Loucy (cell line): Measurements from ENCODE around the gene BOC.

Source experiments
- H2AFZ ChIP-seq: fragments of 200-600 bp; sonication (generic); 2 replicates; pipeline ENCODE4 v1.6.0; 2016; ENCODE audit warnings: antibody characterized with exemption, mild to moderate bottlenecking, low read length, moderate library complexity
- H3F3A ChIP-seq: fragments of 200-600 bp; 2 replicates; pipeline ENCODE4 v1.6.0; 2016; ENCODE audit warnings: antibody characterized with exemption, low read depth, mild to moderate bottlenecking
- H3K27me3 ChIP-seq: fragments of 200-600 bp; sonication (generic); 2 replicates; pipeline ENCODE4 v1.6.1; 2014; ENCODE audit warnings: low read length, mild to moderate bottlenecking; ENCODE audit not compliant: insufficient read depth, poor library complexity, severe bottlenecking
- H3K36me3 ChIP-seq: fragments of 200-600 bp; sonication (generic); 2 replicates; pipeline ENCODE4 v1.6.1; 2016; ENCODE audit warnings: low read length; ENCODE audit not compliant: insufficient read depth
- H3K4me1 ChIP-seq: fragments of 200-600 bp; sonication (generic); 2 replicates; pipeline ENCODE4 v1.5.1; 2014; ENCODE audit warnings: low read length, mild to moderate bottlenecking; ENCODE audit not compliant: insufficient read depth, poor library complexity, severe bottlenecking
- H3K4me2 ChIP-seq: fragments of 200-600 bp; sonication (generic); 2 replicates; pipeline ENCODE4 v1.6.0; 2014; ENCODE audit warnings: antibody characterized with exemption, low read length, low read depth, mild to moderate bottlenecking; ENCODE audit not compliant: poor library complexity, severe bottlenecking
- H3K4me3 ChIP-seq: fragments of 200-600 bp; sonication (generic); 2 replicates; pipeline ENCODE4 v1.5.1; 2014; ENCODE audit warnings: low read length, mild to moderate bottlenecking, mixed read lengths; ENCODE audit not compliant: poor library complexity, severe bottlenecking
- H3K79me2 ChIP-seq: fragments of 200-600 bp; sonication (generic); 2 replicates; pipeline ENCODE4 v1.6.1; 2014; ENCODE audit warnings: low read length; ENCODE audit not compliant: insufficient read depth
- H3K9ac ChIP-seq: fragments of 200-600 bp; sonication (generic); 2 replicates; pipeline ENCODE4 v1.6.0; 2014; ENCODE audit warnings: mild to moderate bottlenecking, low read depth, low read length, moderate library complexity; ENCODE audit not compliant: poor library complexity, severe bottlenecking
- H3K9me2 ChIP-seq: fragments of 200-600 bp; sonication (generic); replicated peaks from 2 replicates; pipeline ENCODE4 v1.6.1; 2016; ENCODE audit warnings: low read depth, low read length, mixed read lengths
- H3K9me3 ChIP-seq: fragments of 200-600 bp; sonication (generic); 2 replicates; pipeline ENCODE4 v1.6.1; 2014; ENCODE audit warnings: mild to moderate bottlenecking, antibody characterized with exemption, low read length, low read depth; ENCODE audit not compliant: insufficient read depth
- H4K20me1 ChIP-seq: fragments of 200-600 bp; sonication (generic); 2 replicates; pipeline ENCODE4 v1.6.0; 2014; ENCODE audit warnings: antibody characterized with exemption, low read length, mild to moderate bottlenecking; ENCODE audit not compliant: insufficient read depth, poor library complexity, severe bottlenecking
- CTCF ChIP-seq: fragments of 200-600 bp; sonication (generic); conservative IDR thresholded peaks from 2 replicates; pipeline ENCODE4 v1.5.1; 2014; ENCODE audit warnings: mild to moderate bottlenecking, antibody characterized with exemption, low read length
- EZH2phosphoT487 ChIP-seq: fragments of 200-600 bp; IDR thresholded peaks from 2 replicates; pipeline ENCODE4 v1.6.1; 2018; ENCODE audit warnings: antibody characterized with exemption, mild to moderate bottlenecking, moderate library complexity, borderline replicate concordance

BOC gene

GRCh38 chr3:113297841-113298240 is 86.5 kb downstream of the BOC start:
- H3K27me3 ChIP-seq, result no peaks in the 10 kb centered on the region
- H3K4me1 ChIP-seq, result no peaks in the 10 kb centered on the region

GRCh38 chr3:113300596-113300995 is 89.2 kb downstream of the BOC start:
- Histone ChIP-seq H3K9me2 (0 out of 2 replicates have a peak, but pooled peaks cover 4% of the 10 kb centered on the region), H3K4me1 (no peaks in the 10 kb centered on the region), H2AFZ (no peak overlapping the region), H3K36me3 (no peaks in the 10 kb centered on the region), H3K79me2 (no peaks in the 10 kb centered on the region), H3K4me2 (no peak overlapping the region), H3K9me3 (no peaks in the 10 kb centered on the region), H3K4me3 (no peak overlapping the region), H4K20me1 (no peaks in the 10 kb centered on the region), H3K27me3 (no peaks in the 10 kb centered on the region), H3F3A (no peaks in the 10 kb centered on the region), H3K9ac (no peak overlapping the region)
- no peak for TF ChIP-seq CTCF
- TF ChIP-seq EZH2phosphoT487, result no peak

More at GRCh38 chr3:113297841-113298240, 86.5 kb downstream of the BOC start:
- H3K36me3 ChIP-seq, result no peaks in the 10 kb centered on the region
- no peaks in the 10 kb centered on the region for H4K20me1 ChIP-seq
- 0 out of 2 replicates have a peak, but pooled peaks cover 4% of the 10 kb centered on the region for H3K9me2 ChIP-seq
- H2AFZ ChIP-seq, result no peak overlapping the region
- no peak overlapping the region for H3K4me3 ChIP-seq
- H3K9me3 ChIP-seq, result no peaks in the 10 kb centered on the region
- no peaks in the 10 kb centered on the region for H3K79me2 ChIP-seq
- no peak overlapping the region for H3K9ac ChIP-seq
- TF ChIP-seq CTCF (no peak), EZH2phosphoT487 (no peak)
- H3F3A ChIP-seq, result no peaks in the 10 kb centered on the region
- no peak overlapping the region for H3K4me2 ChIP-seq

GRCh38 chr3:113304102-113304501 is 92.7 kb downstream of the BOC start:
- no peak overlapping the region for H2AFZ ChIP-seq

More at GRCh38 chr3:113304102-113304501, 92.7 kb downstream of the BOC start:
- Histone ChIP-seq H4K20me1 (no peaks in the 10 kb centered on the region), H3K9me2 (0 out of 2 replicates have a peak, but pooled peaks cover 4% of the 10 kb centered on the region), H3K4me3 (no peak overlapping the region), H3K9ac (no peak overlapping the region), H3K27me3 (no peaks in the 10 kb centered on the region), H3K36me3 (no peaks in the 10 kb centered on the region), H3K9me3 (no peaks in the 10 kb centered on the region), H3K4me1 (no peaks in the 10 kb centered on the region), H3F3A (no peaks in the 10 kb centered on the region), H3K79me2 (no peaks in the 10 kb centered on the region), H3K4me2 (no peak overlapping the region)
- TF ChIP-seq CTCF, result no peak
- no peak for TF ChIP-seq EZH2phosphoT487
